Mesodermal cell (in vitro differentiated cells): ENCODE measurements around the gene SWT1.
"Not testable (repeated sequence)": the region's sequence is repeated elsewhere in the genome, so short reads cannot be mapped to it uniquely, and the experiment has no call there.

Experiments used
- H3K27ac ChIP-seq: 2 replicates; pipeline ENCODE4 v1.7.0; 2013; ENCODE audit warnings: mild to moderate bottlenecking, low read depth, low read length, moderate library complexity; ENCODE audit not compliant: severe bottlenecking
- H3K36me3 ChIP-seq: 2 replicates; pipeline ENCODE4 v1.7.1; 2013; ENCODE audit warnings: mild to moderate bottlenecking, low read length, moderate library complexity; ENCODE audit not compliant: control insufficient read depth, insufficient read depth
- H3K4me1 ChIP-seq: one replicate; pipeline ENCODE4 v1.7.1; 2013; ENCODE audit warnings: mild to moderate bottlenecking, low read length; ENCODE audit not compliant: insufficient read depth, control insufficient read depth, poor library complexity, severe bottlenecking
- H3K4me3 ChIP-seq: 2 replicates; pipeline ENCODE4 v1.7.0; 2013; ENCODE audit warnings: low read length, control low read depth, mild to moderate bottlenecking; ENCODE audit not compliant: insufficient read depth, poor library complexity, severe bottlenecking; ENCODE audit errors: extremely low read depth
- H3K9me3 ChIP-seq: 2 replicates; pipeline ENCODE4 v1.7.1; 2013; ENCODE audit warnings: mild to moderate bottlenecking, low read length, moderate library complexity; ENCODE audit not compliant: control insufficient read depth
- WGBS, 2 experiments: methylation state at CpG; one replicate each; pipeline ENCODE4 v1.1.5; 2013; ENCODE audit warnings: missing lambda C conversion rate in 2 of 2; ENCODE audit not compliant: insufficient coverage in 2 of 2; 5-methylcytosine and 5-hydroxymethylcytosine counted together

Gene SWT1

GRCh38 chr1:185170291-185170848, 13.4 kb downstream of the SWT1 start:
- WGBS, 2 experiments = 10 to 36% methylated on average over 2 to 3 of the region's 5 CpGs
- H3K27ac ChIP-seq = no peak overlapping the region
- H3K9me3 ChIP-seq = no peaks in the 10 kb centered on the region
- H3K4me1 ChIP-seq = no peaks in the 10 kb centered on the region
- no peak overlapping the region for H3K4me3 ChIP-seq
- H3K36me3 ChIP-seq = peaks cover 10% of the 10 kb centered on the region

GRCh38 chr1:185193756-185194155, 36.8 kb downstream of the SWT1 start:
- no peak overlapping the region for H3K27ac ChIP-seq
- H3K4me1 ChIP-seq = no peaks in the 10 kb centered on the region
- H3K9me3 ChIP-seq = no peaks in the 10 kb centered on the region
- H3K4me3 ChIP-seq = no peak overlapping the region
- peaks cover 6% of the 10 kb centered on the region for H3K36me3 ChIP-seq
- WGBS, 2 experiments = no CpG with 5 or more reads among the region's 1 CpG

- WGBS, 2 experiments = 100% methylated on average over 1 to 2 of the region's 4 CpGs
- not testable (repeated sequence) for H3K36me3 ChIP-seq
Observed at GRCh38 chr1:185198712-185199111, 41.7 kb downstream of the SWT1 start.

GRCh38 chr1:185200889-185201288, 43.9 kb downstream of the SWT1 start:
- Histone ChIP-seq H3K4me3 (no peak overlapping the region), H3K4me1 (no peaks in the 10 kb centered on the region), H3K27ac (no peak overlapping the region), H3K9me3 (no peaks in the 10 kb centered on the region), H3K36me3 (no peaks in the 10 kb centered on the region)
- 91 to 93% methylated on average over 8 of the region's 8 CpGs for WGBS, 2 experiments

More at GRCh38 chr1:185198712-185199111, 41.7 kb downstream of the SWT1 start:
- H3K27ac ChIP-seq, H3K9me3 ChIP-seq, H3K4me1 ChIP-seq, H3K4me3 ChIP-seq: not testable (repeated sequence)

- Histone ChIP-seq H3K27ac (no peak overlapping the region), H3K9me3 (peaks cover 4% of the 10 kb centered on the region), H3K4me1 (no peaks in the 10 kb centered on the region), H3K36me3 (no peaks in the 10 kb centered on the region), H3K4me3 (no peak overlapping the region)
Observed at GRCh38 chr1:185207170-185207569, 50.2 kb downstream of the SWT1 start.

- H3K9me3 ChIP-seq = peaks cover 4% of the 10 kb centered on the region
- H3K4me1 ChIP-seq = no peaks in the 10 kb centered on the region
- WGBS, 2 experiments = no CpG with 5 or more reads among the region's 3 CpGs
- no peak overlapping the region for H3K27ac ChIP-seq
- no peak overlapping the region for H3K4me3 ChIP-seq
- H3K36me3 ChIP-seq = no peaks in the 10 kb centered on the region
Observed at GRCh38 chr1:185207980-185208602, 51.1 kb downstream of the SWT1 start.

- Histone ChIP-seq H3K36me3 (no peaks in the 10 kb centered on the region), H3K4me1 (no peaks in the 10 kb centered on the region), H3K4me3 (no peak overlapping the region), H3K9me3 (peaks cover 4% of the 10 kb centered on the region), H3K27ac (no peak overlapping the region)
- WGBS, 2 experiments = 94% methylated on average over 2 to 3 of the region's 5 CpGs
Observed at GRCh38 chr1:185208626-185209180, 51.7 kb downstream of the SWT1 start.

- not testable (repeated sequence) for H3K36me3 ChIP-seq, H3K4me3 ChIP-seq, H3K27ac ChIP-seq, H3K4me1 ChIP-seq, H3K9me3 ChIP-seq
- no CpG with 5 or more reads among the region's 1 CpG for WGBS, 2 experiments
Observed at GRCh38 chr1:185209357-185209756, 52.4 kb downstream of the SWT1 start.

GRCh38 chr1:185213091-185213490, 56.1 kb downstream of the SWT1 start:
- H3K36me3 ChIP-seq = no peaks in the 10 kb centered on the region
- no CpG with 5 or more reads among the region's 1 CpG for WGBS, 2 experiments
- no peak overlapping the region for H3K4me3 ChIP-seq
- peaks cover 4% of the 10 kb centered on the region for H3K9me3 ChIP-seq
- no peak overlapping the region for H3K27ac ChIP-seq
- H3K4me1 ChIP-seq = no peaks in the 10 kb centered on the region

GRCh38 chr1:185215911-185216310, 58.9 kb downstream of the SWT1 start:
- peaks cover 4% of the 10 kb centered on the region for H3K9me3 ChIP-seq
- no peak overlapping the region for H3K27ac ChIP-seq
- no peak overlapping the region for H3K4me3 ChIP-seq
- WGBS, 2 experiments = 92 to 100% methylated on average over 1 of the region's 1 CpG
- no peaks in the 10 kb centered on the region for H3K36me3 ChIP-seq
- no peaks in the 10 kb centered on the region for H3K4me1 ChIP-seq

- Histone ChIP-seq H3K4me1 (no peaks in the 10 kb centered on the region), H3K4me3 (no peak overlapping the region), H3K9me3 (peaks cover 9% of the 10 kb centered on the region), H3K36me3 (peaks cover 20% of the 10 kb centered on the region), H3K27ac (no peak overlapping the region)
- 67 to 100% methylated on average over 1 of the region's 1 CpG for WGBS, 2 experiments
Observed at GRCh38 chr1:185224132-185224531, 67.2 kb downstream of the SWT1 start.
